Prostate gland (tissue), 2 donors: ENCODE measurements around the gene MTARC2. TPM values are rescaled to one million over a fixed set of nuclear protein-coding genes. Genes with fewer than 3 reads are reported as not detected.
A peak's percentile ranks its signal among the peaks of the same experiment; 100 is the strongest.

Experiments used
- DNase-seq: peaks from one replicate; pipeline ENCODE4 v3.0.0-alpha.2; 2019; ENCODE audit warnings: low spot score
- H3K27ac ChIP-seq, 2 donors: fragments of 200-600 bp; sonication (generic); 2 replicates each; pipeline ENCODE4 v1.5.1; 2017 to 2019
- H3K27me3 ChIP-seq: fragments of 200-600 bp; sonication (generic); replicated peaks from 2 replicates; pipeline ENCODE4 v1.5.1; 2019; ENCODE audit not compliant: insufficient read depth
- H3K36me3 ChIP-seq, 2 donors: fragments of 200-600 bp; sonication (generic); 1 replicate in 1 of 2; 2 replicates in 1 of 2; pipeline versions ENCODE4 v1.5.1 to v1.8.1; 2017 to 2019
- H3K4me1 ChIP-seq: fragments of 200-600 bp; sonication (generic); replicated peaks from 2 replicates; pipeline ENCODE4 v1.5.1; 2019
- H3K4me3 ChIP-seq, 2 donors: fragments of 200-600 bp; sonication (generic); 2 replicates each; pipeline ENCODE4 v1.5.1; 2017 to 2019
- H3K9me3 ChIP-seq: fragments of 200-600 bp; sonication (generic); 2 replicates; pipeline ENCODE4 v1.5.1; 2017
- CTCF ChIP-seq, 4 experiments: fragments of 200-600 bp in 2 of 4; fragments of 450-650 bp in 2 of 4; sonication (generic) in 2 of 4; IDR thresholded peaks; 1 replicate in 3 of 4; 2 replicates in 1 of 4; pipeline ENCODE4 v1.5.1; 2016 to 2019; ENCODE audit warnings: antibody characterized with exemption in 4 of 4, mild to moderate bottlenecking in 2 of 4, moderate library complexity in 2 of 4
- POLR2A ChIP-seq: fragments of 450-650 bp; IDR thresholded peaks from one replicate; pipeline ENCODE4 v1.6.1; 2016; ENCODE audit warnings: antibody characterized with exemption, mild to moderate bottlenecking
- POLR2AphosphoS5 ChIP-seq: sonication (generic); formaldehyde crosslinking; IDR thresholded peaks from one replicate; pipeline ENCODE4 v1.6.1; 2017; ENCODE audit warnings: antibody characterized with exemption
- WGBS: methylation state at CpG from one replicate; pipeline ENCODE4 v1.1.5; 2018; 5-methylcytosine and 5-hydroxymethylcytosine counted together
- intact Hi-C: fragments of 100-400 bp; cut with DNase I; formaldehyde crosslinking; loops from one replicate; pipeline ENCODE4 v1.14.2; 2022
- total RNA-seq, 2 donors: library from RNA; depleted of rRNA; stranded (reverse); fragments of >200 nt; gene quantifications; one replicate each; pipeline ENCODE4 v1.1.0, GENCODE V29; 2016

MTARC2 gene
- total RNA-seq, 2 donors from 2014 or later = 22.2 to 44.4 TPM

- Histone ChIP-seq H3K9me3 (no peaks in the 10 kb centered on the region), H3K4me1 (no peaks in the 10 kb centered on the region), H3K36me3 (no peaks in the 10 kb centered on the region), H3K27ac (no peak overlapping the region), H3K27me3 (no peaks in the 10 kb centered on the region), H3K4me3 (no peak overlapping the region)
- no peak for DNase-seq
- intact Hi-C loops = loop anchor here (1.0 to 10.0 kb wide), 3 partner anchors 84 to 501 kb away; partner anchors contain the start of genes C1orf115 and RAB3GAP2
- WGBS = 91% methylated on average over 7 of the region's 7 CpGs
- TF ChIP-seq POLR2AphosphoS5 = no peak
- TF ChIP-seq POLR2A = no peak
- TF ChIP-seq CTCF (IDR thresholded peaks at IDR 0.05) = no peak
Observed at GRCh38 chr1:220776254-220776653, 28.1 kb downstream of the MTARC2 start.

GRCh38 chr1:220776720-220777326 lies 28.7 kb downstream of the MTARC2 start:
- TF ChIP-seq POLR2AphosphoS5 (peak; percentile 37), POLR2A (no peak), CTCF (IDR thresholded peaks at IDR 0.05) (peak; percentile 58 to 87 (median 84))
- WGBS = 28% methylated on average over 19 of the region's 19 CpGs
- Histone ChIP-seq H3K27me3 (no peaks in the 10 kb centered on the region), H3K4me1 (no peaks in the 10 kb centered on the region), H3K9me3 (no peaks in the 10 kb centered on the region), H3K4me3 (no peak overlapping the region), H3K36me3 (no peaks in the 10 kb centered on the region), H3K27ac (no peak overlapping the region)
- intact Hi-C loops = loop anchor here (1.0 to 10.0 kb wide), 3 partner anchors 85 to 502 kb away; partner anchors contain the start of genes C1orf115 and RAB3GAP2
- peak; percentile 74 for DNase-seq

- TF ChIP-seq POLR2A (no peak), CTCF (IDR thresholded peaks at IDR 0.05) (no peak), POLR2AphosphoS5 (no peak)
- H3K27me3 ChIP-seq = no peaks in the 10 kb centered on the region
- H3K4me3 ChIP-seq = no peak overlapping the region
- WGBS = 83% methylated on average over 3 of the region's 3 CpGs
- intact Hi-C loops = no loop called here
- H3K9me3 ChIP-seq = no peaks in the 10 kb centered on the region
- DNase-seq = no peak
- H3K27ac ChIP-seq = no peak overlapping the region
- no peaks in the 10 kb centered on the region for H3K36me3 ChIP-seq
- H3K4me1 ChIP-seq = peaks cover 15% of the 10 kb centered on the region
Observed at GRCh38 chr1:220783453-220783852, 35.3 kb downstream of the MTARC2 start.

GRCh38 chr1:220784751-220785150 lies 36.6 kb downstream of the MTARC2 start:
- no peaks in the 10 kb centered on the region for H3K36me3 ChIP-seq
- TF ChIP-seq POLR2AphosphoS5 (no peak), POLR2A (no peak), CTCF (IDR thresholded peaks at IDR 0.05) (no peak)
- peaks cover 15% of the 10 kb centered on the region for H3K4me1 ChIP-seq
- no peaks in the 10 kb centered on the region for H3K9me3 ChIP-seq
- H3K27ac ChIP-seq = peak overlapping the region; percentile 45 to 88
- no peaks in the 10 kb centered on the region for H3K27me3 ChIP-seq
- WGBS = 87% methylated on average over 4 of the region's 4 CpGs
- H3K4me3 ChIP-seq = no peak overlapping the region
- intact Hi-C loops = no loop called here
- no peak for DNase-seq
